HEK293 (cell line): ENCODE measurements around the gene FAM200C.

Source experiments
- CTCF ChIA-PET: fragments of 350-600 bp; formaldehyde crosslinking; extraction: SDS; loops from one replicate; lab custom pipeline; 2021; ENCODE audit warnings: antibody characterized with exemption; lab: Yijun Ruan, JAX
- POLR2A ChIA-PET: fragments of 300-600 bp; formaldehyde crosslinking; extraction: SDS; loops from one replicate; lab custom pipeline; 2020; ENCODE audit warnings: antibody characterized with exemption, inconsistent platforms; lab: Yijun Ruan, JAX
- H3K27ac ChIP-seq: fragments of 200-500 bp; sonication (Bioruptor generic); 2 replicates; pipeline ENCODE4 v1.5.1; 2014; ENCODE audit warnings: low read depth, low read length, control low read depth, inconsistent platforms; ENCODE audit errors: extremely low read depth
- H3K36me3 ChIP-seq, 2 experiments: fragments of 200-500 bp in 1 of 2; sonication (Bioruptor generic) in 1 of 2; 1 replicate in 1 of 2; 2 replicates in 1 of 2; pipeline ENCODE4 v1.5.1; 2014 to 2017; ENCODE audit warnings: inconsistent platforms in 2 of 2, low read length in 2 of 2; ENCODE audit not compliant: control insufficient read depth in 2 of 2, insufficient read depth in 1 of 2
- H3K4me1 ChIP-seq: fragments of 200-500 bp; sonication (Bioruptor generic); 2 replicates; pipeline ENCODE4 v1.5.1; 2014; ENCODE audit warnings: mild to moderate bottlenecking, low read length, inconsistent platforms; ENCODE audit not compliant: control insufficient read depth, insufficient read depth
- H3K4me3 ChIP-seq: 2 replicates; pipeline ENCODE4 v1.5.1; 2011; ENCODE audit warnings: low read depth, mild to moderate bottlenecking, control low read depth, low read length, moderate library complexity
- H3K9me3 ChIP-seq: fragments of 200-500 bp; sonication (Bioruptor generic); 2 replicates; pipeline ENCODE4 v1.5.1; 2014; ENCODE audit warnings: low read depth, low read length, inconsistent platforms; ENCODE audit not compliant: control insufficient read depth, insufficient read depth
- HOXA7 ChIP-seq: sonication (generic); formaldehyde crosslinking; IDR thresholded peaks from 2 replicates; pipeline ENCODE4 v1.8.1; 2022; ENCODE audit warnings: missing genetic modification reagents, borderline replicate concordance
- KLF1 ChIP-seq: fragments of 450-650 bp; formaldehyde crosslinking; IDR thresholded peaks from 2 replicates; pipeline ENCODE4 v1.5.1; 2016; ENCODE audit warnings: missing biosample characterization, missing genetic modification characterization
- KLF16 ChIP-seq: fragments of 450-650 bp; formaldehyde crosslinking; IDR thresholded peaks from 2 replicates; pipeline ENCODE4 v1.5.1; 2017; ENCODE audit warnings: missing biosample characterization, missing genetic modification characterization
- KLF9 ChIP-seq: fragments of 450-650 bp; formaldehyde crosslinking; IDR thresholded peaks from 2 replicates; pipeline ENCODE4 v1.5.1; 2016; ENCODE audit warnings: missing biosample characterization, missing genetic modification characterization, low read depth
- REST ChIP-seq: fragments of 450-650 bp; formaldehyde crosslinking; IDR thresholded peaks from 2 replicates; pipeline ENCODE4 v1.5.1; 2016; ENCODE audit warnings: missing biosample characterization, missing genetic modification characterization
- YY2 ChIP-seq: fragments of 450-650 bp; formaldehyde crosslinking; IDR thresholded peaks from 2 replicates; pipeline ENCODE4 v1.5.1; 2016; ENCODE audit warnings: missing biosample characterization, missing genetic modification characterization
- ZBTB49 ChIP-seq: fragments of 450-650 bp; formaldehyde crosslinking; IDR thresholded peaks from 2 replicates; pipeline ENCODE4 v1.5.1; 2016; ENCODE audit warnings: missing biosample characterization, missing genetic modification characterization, low read depth
- ZEB2 ChIP-seq: fragments of 450-650 bp; formaldehyde crosslinking; IDR thresholded peaks from 2 replicates; pipeline ENCODE4 v1.5.1; 2016; ENCODE audit warnings: missing biosample characterization, missing genetic modification characterization
- ZNF175 ChIP-seq: fragments of 450-650 bp; formaldehyde crosslinking; IDR thresholded peaks from 2 replicates; pipeline ENCODE4 v1.5.1; 2016; ENCODE audit warnings: missing biosample characterization, missing genetic modification characterization
- ZNF19 ChIP-seq: fragments of 450-650 bp; formaldehyde crosslinking; IDR thresholded peaks from 2 replicates; pipeline ENCODE4; 2016; ENCODE audit warnings: missing biosample characterization, missing genetic modification characterization, low read depth
- ZNF280C ChIP-seq: fragments of 450-650 bp; formaldehyde crosslinking; IDR thresholded peaks from 2 replicates; pipeline ENCODE4 v1.5.1; 2016; ENCODE audit warnings: missing biosample characterization, missing genetic modification characterization
- ZNF311 ChIP-seq: fragments of 450-650 bp; formaldehyde crosslinking; IDR thresholded peaks from 2 replicates; pipeline ENCODE4 v1.5.1; 2017; ENCODE audit warnings: missing biosample characterization, missing genetic modification characterization, borderline replicate concordance
- ZNF426 ChIP-seq: fragments of 450-650 bp; formaldehyde crosslinking; IDR thresholded peaks from 2 replicates; pipeline ENCODE4 v1.5.1; 2017; ENCODE audit warnings: missing biosample characterization, missing genetic modification characterization, mild to moderate bottlenecking, inconsistent platforms, moderate library complexity
- ZNF561 ChIP-seq: fragments of 450-650 bp; IDR thresholded peaks from 2 replicates; pipeline ENCODE4 v1.5.1; 2018; ENCODE audit warnings: missing biosample characterization, missing genetic modification characterization, borderline replicate concordance
- ZNF600 ChIP-seq: fragments of 450-650 bp; formaldehyde crosslinking; IDR thresholded peaks from 2 replicates; pipeline ENCODE4 v1.5.1; 2016; ENCODE audit warnings: missing biosample characterization, missing genetic modification characterization
- ZNF624 ChIP-seq: fragments of 450-650 bp; formaldehyde crosslinking; IDR thresholded peaks from 2 replicates; pipeline ENCODE4 v1.5.1; 2017; ENCODE audit warnings: missing biosample characterization, missing genetic modification characterization
- ZNF626 ChIP-seq: fragments of 450-650 bp; sonication (Bioruptor Pico); formaldehyde crosslinking; IDR thresholded peaks from 2 replicates; pipeline ENCODE4 v1.5.1; 2018; ENCODE audit warnings: missing biosample characterization, missing genetic modification characterization, inconsistent platforms
- ZNF76 ChIP-seq: fragments of 450-650 bp; formaldehyde crosslinking; IDR thresholded peaks from 2 replicates; pipeline ENCODE4; 2016; ENCODE audit warnings: low read depth, missing biosample characterization, missing genetic modification characterization, borderline replicate concordance
- ZNF843 ChIP-seq: fragments of 450-650 bp; formaldehyde crosslinking; IDR thresholded peaks from 2 replicates; pipeline ENCODE4 v1.5.1; 2016; ENCODE audit warnings: missing biosample characterization, missing genetic modification characterization
- ZSCAN16 ChIP-seq: fragments of 450-650 bp; formaldehyde crosslinking; IDR thresholded peaks from 2 replicates; pipeline ENCODE4 v1.5.1; 2016; ENCODE audit warnings: missing biosample characterization, missing genetic modification characterization
- ZSCAN5A ChIP-seq: fragments of 450-650 bp; formaldehyde crosslinking; IDR thresholded peaks from 2 replicates; pipeline ENCODE4 v1.5.1; 2016; ENCODE audit warnings: missing biosample characterization, missing genetic modification characterization
- TF ChIP-seq, protein P1 (sequence below): fragments of 450-650 bp; formaldehyde crosslinking; IDR thresholded peaks from 2 replicates; pipeline ENCODE4 v1.5.1; 2016; ENCODE audit warnings: missing biosample characterization, missing genetic modification characterization

The FAM200C gene

GRCh38 chr5:160353379-160353778, 46.5 kb downstream of the FAM200C start (continued):
- no peak for TF ChIP-seq ZNF561 (tag by site-specific recombination)
- no peak for TF ChIP-seq ZNF843
- no peak for TF ChIP-seq ZNF76 (tag by site-specific recombination)
- TF ChIP-seq KLF9: no peak
- TF ChIP-seq, protein P1, sequence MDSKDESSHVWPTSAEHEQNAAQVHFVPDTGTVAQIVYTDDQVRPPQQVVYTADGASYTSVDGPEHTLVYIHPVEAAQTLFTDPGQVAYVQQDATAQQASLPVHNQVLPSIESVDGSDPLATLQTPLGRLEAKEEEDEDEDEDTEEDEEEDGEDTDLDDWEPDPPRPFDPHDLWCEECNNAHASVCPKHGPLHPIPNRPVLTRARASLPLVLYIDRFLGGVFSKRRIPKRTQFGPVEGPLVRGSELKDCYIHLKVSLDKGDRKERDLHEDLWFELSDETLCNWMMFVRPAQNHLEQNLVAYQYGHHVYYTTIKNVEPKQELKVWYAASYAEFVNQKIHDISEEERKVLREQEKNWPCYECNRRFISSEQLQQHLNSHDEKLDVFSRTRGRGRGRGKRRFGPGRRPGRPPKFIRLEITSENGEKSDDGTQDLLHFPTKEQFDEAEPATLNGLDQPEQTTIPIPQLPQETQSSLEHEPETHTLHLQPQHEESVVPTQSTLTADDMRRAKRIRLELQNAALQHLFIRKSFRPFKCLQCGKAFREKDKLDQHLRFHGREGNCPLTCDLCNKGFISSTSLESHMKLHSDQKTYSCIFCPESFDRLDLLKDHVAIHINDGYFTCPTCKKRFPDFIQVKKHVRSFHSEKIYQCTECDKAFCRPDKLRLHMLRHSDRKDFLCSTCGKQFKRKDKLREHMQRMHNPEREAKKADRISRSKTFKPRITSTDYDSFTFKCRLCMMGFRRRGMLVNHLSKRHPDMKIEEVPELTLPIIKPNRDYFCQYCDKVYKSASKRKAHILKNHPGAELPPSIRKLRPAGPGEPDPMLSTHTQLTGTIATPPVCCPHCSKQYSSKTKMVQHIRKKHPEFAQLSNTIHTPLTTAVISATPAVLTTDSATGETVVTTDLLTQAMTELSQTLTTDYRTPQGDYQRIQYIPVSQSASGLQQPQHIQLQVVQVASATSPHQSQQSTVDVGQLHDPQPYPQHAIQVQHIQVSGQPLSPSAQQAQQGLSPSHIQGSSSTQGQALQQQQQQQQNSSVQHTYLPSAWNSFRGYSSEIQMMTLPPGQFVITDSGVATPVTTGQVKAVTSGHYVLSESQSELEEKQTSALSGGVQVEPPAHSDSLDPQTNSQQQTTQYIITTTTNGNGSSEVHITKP (tag by site-specific recombination): no peak
- no peak for TF ChIP-seq ZSCAN16 (tag by site-specific recombination)
- no peak for TF ChIP-seq ZNF426
- TF ChIP-seq ZNF280C (tag by site-specific recombination): no peak
- TF ChIP-seq ZBTB49 (tag by site-specific recombination): no peak

DNA sequence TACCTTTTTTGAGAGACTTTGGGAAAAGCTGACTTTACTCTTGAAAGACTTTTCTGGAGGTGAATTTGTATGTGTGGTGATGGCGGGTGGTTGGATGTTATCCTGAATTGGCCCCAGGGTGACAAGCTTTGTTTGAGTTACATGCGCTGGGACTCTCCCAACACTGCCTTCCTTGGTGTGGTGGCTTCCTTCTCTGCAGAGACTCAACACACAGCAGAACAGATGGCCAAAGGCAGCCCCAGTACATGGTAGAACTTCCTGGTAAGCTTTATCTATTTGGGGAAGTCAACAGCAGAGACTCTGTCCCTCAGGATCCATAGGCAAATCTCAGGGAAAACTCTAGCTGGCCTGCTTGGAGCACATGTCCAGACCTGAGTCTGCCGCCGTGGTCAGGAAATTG, 47.5 kb downstream of the FAM200C start:
- Histone ChIP-seq H3K9me3 (no peaks in the 10 kb centered on the region), H3K36me3 (no peaks in the 10 kb centered on the region), H3K4me3 (no peak overlapping the region), H3K27ac (no peak overlapping the region), H3K4me1 (no peaks in the 10 kb centered on the region)
- ChIA-PET CTCF (interaction anchor here (1.0 to 1.1 kb wide), 2 partner anchors 39 to 272 kb away, joined by 3 read pairs; no protein-coding TSS in a partner anchor), POLR2A (no interaction called here)
- TF ChIP-seq ZNF626 (no peak), YY2 (tag by site-specific recombination) (no peak), ZNF311 (tag by site-specific recombination) (no peak), HOXA7 (no peak), ZNF175 (tag by site-specific recombination) (no peak), ZNF19 (tag by site-specific recombination) (no peak)

GRCh38 chr5:160349935-160350303, 49.9 kb downstream of the FAM200C start:
- Histone ChIP-seq H3K4me3 (no peak overlapping the region), H3K4me1 (no peaks in the 10 kb centered on the region), H3K9me3 (no peaks in the 10 kb centered on the region), H3K27ac (no peak overlapping the region), H3K36me3 (no peaks in the 10 kb centered on the region)
- CTCF ChIA-PET: interaction anchor here (0.7 kb wide), 2 partner anchors 244 to 705 kb away, joined by 3 to 6 read pairs; no protein-coding TSS in a partner anchor
- POLR2A ChIA-PET: no interaction called here
- no peak for TF ChIP-seq KLF16
- no peak for TF ChIP-seq ZNF624 (tag by site-specific recombination)
- TF ChIP-seq ZNF600 (tag by site-specific recombination): no peak
- no peak for TF ChIP-seq ZSCAN5A (tag by site-specific recombination)
- TF ChIP-seq KLF1 (tag by site-specific recombination): no peak
- no peak for TF ChIP-seq REST (tag by site-specific recombination)
- no peak for TF ChIP-seq ZEB2 (tag by site-specific recombination)
